Stromal cell of bone marrow (primary cell): ENCODE results near the gene UMAD1.

Experiments used
- DNase-seq: peaks from one replicate; pipeline ENCODE4 v3.0.0-alpha.2; 2012; ENCODE audit warnings: low read depth

Gene UMAD1

DNA sequence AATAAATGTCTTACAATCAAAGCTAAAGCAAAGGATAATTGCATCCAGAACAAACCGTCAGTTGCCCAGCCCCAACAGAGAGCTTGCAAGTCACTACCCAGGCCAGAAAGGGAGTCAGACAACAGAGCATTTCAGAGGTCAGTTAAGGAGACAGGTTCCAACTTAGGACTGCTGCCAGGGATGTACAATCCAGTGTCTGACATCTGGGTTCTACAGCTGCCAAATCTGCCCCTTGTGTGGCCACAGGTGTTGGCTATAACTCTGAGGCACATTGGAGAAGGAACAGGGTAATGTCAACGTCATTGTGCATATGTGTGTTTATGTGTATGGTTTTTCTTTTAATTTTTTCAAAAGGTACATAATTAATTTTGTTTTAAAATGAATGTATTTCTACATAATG, 242.8 kb downstream of the UMAD1 start:
- no peak for DNase-seq

DNA sequence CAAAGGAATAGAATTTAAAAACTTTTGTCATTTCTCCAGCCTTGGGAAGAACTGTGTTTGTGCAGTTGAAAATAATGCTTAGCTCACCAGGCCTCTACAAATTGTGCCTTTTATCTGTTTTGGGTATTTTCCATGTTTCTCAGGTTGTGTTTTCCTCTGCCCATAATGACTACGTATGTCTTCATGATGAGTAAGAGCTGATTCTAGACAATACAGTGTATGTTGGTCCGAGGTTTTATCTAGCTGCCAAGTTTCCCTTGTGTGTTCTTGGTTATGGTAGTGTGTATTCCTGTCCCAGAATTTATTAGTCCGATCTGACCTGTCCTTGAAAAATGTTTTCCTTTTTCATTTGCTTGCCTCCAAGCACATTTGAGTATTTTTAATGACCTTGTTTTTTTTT, 244.3 kb downstream of the UMAD1 start:
- peak; percentile 8 for DNase-seq

DNA sequence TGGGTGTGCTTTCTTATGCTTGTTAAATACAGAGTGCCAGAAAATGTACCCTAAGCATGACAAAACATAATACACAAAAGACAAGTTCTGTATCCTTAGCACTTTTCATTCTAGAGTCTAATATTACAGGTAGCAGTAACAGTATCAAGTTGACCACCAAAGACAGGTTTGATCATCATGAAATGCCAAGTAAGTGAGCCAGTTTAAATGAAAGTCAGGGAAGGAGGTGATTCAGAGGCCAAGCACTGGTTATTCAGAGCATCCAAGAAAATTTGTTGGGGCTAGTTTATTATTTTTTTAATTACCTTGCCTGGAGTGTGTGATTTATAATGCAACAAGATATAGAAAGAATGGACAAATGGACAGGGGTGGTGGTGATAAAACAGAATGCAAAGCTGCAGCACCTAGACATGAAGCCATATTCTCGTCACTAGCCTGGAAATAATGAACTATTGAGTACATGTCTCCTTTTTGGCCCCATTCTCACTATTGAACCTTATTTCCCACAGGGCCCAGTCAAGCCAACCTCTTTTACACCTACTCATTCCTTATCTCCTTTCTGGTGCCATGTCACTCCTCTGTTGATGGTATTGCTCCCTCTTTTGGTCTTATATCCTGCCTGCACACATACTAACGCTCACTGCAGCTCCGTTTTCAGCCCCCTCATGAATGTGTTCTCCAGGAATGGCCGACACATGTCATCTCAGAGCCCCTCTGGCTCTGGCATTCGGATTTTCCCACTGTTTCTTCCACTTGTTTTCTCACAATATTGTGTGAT, 249.4 kb downstream of the UMAD1 start:
- DNase-seq = no peak

DNA sequence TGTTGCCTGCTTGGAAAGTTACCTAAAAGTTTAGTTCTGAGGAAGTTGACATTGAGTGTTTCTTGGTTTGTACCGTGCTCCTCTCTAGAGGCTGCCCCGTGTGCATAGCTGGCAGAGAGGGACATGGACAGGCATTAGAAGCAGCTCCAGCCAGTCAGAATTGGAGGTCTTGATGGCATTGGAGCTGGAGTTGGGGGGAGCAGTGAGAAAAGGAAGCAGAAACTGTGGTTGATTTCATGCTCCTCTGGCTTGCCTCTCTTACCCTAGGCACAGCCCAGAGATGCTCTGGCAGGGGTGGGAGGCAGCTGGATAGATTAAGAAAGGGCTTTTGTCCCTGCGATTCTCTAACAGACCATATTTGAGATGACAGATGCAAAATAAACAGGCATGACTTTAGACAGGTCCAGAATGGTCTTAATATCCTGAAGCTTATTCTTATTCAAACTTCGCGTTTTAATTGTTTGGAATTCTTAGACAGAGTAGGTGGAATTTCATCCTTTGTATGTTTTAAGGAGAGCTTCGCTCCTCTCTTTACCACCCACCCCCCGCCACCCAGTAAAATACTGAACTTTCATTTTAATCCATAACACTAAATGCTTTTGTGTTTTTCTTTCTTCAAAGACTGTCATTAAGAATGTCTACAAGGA, 254.6 kb downstream of the UMAD1 start:
- no peak for DNase-seq

DNA sequence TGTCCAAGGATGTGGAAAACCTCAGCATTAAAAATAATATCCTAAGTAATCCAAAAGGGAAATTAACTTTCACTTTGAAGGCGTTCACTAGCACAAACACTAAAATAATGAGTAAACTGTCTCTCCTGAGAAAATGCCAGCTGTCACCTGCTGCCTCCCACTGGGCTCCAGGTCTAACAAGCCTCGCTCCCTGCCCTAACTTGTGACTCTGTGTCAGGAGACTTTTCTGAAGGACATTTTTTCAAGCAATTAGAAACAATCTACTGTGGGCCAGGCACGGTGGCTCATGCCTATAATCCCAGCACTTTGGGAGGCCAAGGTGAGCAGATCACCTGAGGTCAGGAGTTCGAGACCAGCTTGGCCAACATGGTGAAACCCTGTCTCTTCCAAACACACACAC, 255.2 kb downstream of the UMAD1 start:
- DNase-seq = no peak

DNA sequence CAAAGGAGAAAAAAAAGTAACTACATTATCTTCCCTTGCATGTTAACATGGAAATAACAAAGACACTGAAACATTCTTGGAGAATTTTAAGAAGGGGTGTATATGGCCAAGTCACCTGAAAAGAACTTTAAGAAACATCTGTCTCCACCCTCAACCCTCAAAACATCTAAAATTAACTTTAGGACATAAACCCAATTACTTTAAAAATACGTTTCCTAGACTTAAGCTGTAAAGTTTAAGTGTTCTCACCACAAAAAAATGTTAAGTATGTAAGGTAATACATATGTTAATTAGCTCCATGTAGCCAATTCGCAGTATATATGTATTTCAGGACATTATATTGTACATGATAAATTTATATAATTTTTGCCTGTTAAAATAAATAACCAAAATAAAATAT, 257.0 kb downstream of the UMAD1 start:
- no peak for DNase-seq

DNA sequence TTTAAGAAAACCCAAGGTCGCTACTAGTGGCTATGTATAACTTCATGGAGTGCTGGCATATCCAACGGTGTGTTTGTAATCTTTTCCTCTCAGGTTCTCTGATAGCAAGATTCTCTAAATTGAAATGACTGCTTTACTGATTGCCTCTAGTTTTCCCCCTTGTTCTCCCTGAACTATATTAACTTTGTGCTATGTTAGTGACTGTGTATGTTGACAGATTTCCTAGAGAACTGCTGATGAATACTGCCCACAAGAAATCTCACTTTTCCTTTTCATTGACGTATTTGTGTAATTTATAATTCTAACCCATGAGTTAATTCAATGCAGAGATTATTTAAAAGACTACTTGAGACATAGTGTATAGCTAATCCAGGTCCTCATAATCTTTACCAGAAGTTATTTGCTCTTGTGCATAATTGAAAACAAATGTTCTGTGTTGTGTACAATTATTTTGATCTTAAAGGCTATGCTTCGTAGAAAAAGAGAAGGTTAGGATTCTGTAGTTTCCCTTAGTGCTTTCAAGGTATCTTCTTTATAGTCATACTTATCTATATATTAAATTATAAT, 257.5 kb downstream of the UMAD1 start:
- no peak for DNase-seq

DNA sequence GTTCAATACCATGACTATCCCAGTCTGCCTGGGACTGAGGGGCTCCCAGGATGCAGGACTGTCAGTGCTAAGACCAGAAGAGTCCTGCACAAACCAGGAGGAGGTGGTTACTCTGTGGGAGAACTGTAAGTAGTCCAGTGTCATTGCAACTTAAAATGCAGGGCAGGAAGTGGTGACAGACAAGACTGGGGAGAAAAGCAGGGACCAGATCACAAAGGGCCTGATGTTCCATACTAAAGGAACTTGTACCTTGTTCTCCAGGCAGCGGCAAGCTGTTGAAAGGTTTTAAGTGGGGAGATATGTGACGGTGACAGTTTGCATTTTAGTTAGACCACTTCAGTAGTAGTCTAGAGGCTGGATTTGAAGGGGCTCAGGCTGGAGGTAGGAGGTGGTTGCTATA, 262.3 kb downstream of the UMAD1 start:
- no peak for DNase-seq

DNA sequence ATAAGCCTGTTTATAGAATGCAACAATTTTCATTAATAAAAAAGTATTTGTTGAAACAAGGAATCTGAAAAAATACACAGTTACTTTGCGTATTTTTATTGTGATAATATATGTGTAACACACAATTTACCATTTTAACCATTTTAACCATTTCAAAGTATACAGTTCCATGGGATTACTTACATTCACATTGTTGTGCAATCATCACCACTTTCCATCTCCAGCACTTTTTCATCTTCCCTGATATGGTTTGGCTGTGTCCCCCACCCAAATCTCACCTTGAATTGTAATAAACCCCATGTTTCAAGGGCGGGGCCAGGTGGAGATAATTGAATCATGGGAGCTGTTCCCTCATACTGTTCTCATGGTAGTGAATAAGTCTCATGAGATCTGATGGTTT, 266.8 kb downstream of the UMAD1 start:
- DNase-seq = no peak

DNA sequence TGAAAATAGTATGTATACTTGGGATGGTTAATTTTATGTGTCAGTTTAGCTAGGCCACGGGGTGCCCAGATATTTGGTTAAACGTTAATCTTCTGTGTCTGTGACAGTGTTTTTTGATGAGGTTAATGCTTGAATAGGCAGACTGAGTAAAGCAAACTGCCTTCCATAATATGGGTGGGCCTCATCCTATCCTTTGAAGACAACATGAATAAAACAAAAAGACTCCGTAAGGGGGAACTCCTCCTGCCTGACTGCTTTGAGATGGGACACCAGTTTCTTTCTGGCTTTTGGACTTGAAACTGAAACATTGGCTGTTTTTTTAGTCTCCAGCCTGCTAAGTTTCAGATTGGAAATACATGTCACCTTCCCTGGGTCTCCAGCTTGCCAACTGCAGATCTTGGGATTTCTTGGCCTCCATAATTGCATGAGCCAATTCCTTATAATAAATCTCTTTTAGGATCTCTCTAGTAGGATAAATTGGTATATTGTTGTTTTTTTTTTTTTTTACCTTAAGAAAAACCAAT, 268.1 kb downstream of the UMAD1 start:
- DNase-seq = no peak

DNA sequence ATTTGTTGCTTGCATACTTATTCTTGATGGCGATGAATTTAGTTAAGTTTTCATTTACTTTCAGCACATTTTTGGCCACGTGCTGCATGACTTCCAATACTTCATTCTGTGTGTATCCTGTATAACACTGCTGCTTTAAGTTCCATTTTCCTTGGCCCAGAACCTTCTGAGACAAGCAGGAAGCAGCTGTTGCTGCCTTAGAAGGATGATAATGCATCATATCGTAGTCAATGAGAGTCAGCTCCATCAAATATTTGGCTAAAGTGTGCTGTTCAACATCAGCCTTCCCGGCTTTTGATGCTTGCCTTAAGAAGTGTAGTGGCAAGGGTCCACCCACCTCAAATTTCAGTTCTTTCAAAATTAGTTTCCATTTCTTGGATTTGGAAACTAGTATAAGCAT, 268.8 kb downstream of the UMAD1 start:
- no peak for DNase-seq

DNA sequence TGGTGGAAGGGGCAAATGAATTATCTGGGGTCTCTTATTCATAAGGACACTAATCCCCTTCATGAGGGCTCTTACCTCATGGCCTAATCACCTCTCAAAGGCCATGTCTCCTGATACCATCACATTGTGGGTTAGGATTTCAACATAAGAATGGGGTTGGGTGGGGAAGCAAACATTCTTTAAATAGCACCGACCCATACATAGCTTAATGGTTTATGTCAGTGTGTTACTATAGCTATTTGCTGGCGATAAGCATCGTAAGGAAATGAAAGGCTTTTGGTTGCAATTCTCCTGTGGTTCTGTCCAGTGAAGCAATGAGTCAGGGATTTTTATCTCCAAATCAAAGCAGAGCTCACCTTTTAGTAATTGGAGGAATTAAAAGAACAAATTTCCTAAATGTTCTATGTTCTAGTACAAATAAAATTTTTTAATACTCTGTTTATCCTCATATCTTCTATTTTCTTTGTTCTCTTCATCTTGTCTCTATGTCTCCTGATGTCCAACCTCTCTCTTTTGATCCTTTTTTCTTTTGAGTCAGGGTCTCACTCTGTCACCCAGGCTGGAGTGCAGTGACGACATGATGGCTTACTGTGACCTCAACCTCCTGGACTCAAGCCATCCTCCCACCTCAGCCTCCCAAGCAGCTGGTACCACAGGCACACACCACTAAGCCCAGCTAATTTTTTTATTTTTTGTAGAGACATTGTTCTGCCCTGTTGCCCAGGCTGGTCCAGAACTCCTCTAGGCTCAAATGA, 271.0 kb downstream of the UMAD1 start:
- no peak for DNase-seq

DNA sequence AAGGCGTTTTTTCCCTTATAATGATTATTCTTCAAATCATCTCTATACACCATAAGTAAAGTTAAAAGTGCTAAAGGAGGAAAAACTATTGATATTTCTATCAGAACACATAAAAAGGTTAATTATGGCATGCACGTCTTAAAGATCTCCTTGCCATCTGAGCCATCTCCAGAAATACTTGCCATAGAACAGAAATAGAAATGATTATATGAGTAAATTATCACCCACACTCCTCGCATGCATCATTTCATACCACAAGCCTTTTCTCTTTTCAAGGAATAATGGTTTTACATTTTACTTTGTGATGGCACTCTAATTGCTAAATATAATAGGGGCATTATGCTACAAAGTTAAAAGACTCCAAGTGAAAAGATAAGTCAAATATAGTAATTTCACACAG, 272.4 kb downstream of the UMAD1 start:
- no peak for DNase-seq

DNA sequence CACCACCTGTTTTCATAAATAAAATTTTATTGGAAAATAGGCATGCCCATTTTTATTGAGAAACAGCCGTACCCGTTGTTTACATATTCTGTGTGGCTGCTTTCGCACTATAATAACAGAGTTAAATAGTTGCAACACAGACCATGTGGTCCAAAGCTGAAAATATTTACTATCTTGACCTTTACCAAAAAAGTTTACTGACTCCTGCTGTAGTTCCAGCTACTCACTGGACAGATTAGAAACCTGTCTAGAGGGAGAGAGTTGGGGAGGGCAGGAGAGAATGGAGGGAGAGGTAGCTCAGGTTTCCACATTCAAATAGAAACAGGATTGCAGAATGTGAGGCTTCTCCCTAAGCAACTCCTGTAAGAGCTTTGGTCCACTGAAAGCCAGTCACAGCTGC, 273.0 kb downstream of the UMAD1 start:
- DNase-seq = no peak

DNA sequence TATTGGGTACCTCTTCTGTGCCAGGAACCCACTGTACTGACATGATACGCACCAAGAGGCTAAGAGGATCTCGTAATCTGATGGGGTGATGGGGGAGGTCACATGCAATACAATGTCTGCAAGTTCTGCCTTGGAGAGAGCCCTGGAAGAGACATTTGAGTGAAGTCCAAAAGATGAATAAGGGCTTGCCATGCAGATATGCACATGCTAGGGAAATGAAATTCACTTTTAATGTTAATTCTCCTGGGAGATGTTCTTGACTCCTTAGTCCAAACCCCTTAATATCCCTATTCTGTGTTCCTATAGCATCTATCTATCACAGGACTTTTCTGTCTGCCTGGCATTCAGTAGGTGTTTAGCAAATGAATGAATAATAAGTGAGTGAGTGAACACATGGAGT, 274.0 kb downstream of the UMAD1 start:
- DNase-seq = no peak

DNA sequence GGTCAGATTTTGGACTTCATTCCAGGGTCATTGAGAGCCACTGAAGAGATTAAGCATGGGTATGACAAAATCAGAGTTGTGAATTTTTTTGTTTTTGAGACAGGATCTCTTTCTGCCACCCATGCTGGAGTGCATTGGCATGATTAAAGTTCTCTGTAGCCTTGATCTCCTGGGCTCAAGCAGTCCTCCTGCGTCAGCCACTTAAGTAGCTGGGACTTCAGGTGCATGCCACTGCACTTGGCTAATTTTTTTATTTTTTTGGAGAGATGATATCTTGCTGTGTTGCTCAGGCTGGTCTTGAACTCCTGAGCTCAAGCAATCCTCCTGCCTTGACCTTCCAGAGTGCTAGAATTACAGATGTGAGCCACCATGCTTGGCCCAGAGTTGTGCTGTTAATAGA, 275.5 kb downstream of the UMAD1 start:
- DNase-seq = no peak

DNA sequence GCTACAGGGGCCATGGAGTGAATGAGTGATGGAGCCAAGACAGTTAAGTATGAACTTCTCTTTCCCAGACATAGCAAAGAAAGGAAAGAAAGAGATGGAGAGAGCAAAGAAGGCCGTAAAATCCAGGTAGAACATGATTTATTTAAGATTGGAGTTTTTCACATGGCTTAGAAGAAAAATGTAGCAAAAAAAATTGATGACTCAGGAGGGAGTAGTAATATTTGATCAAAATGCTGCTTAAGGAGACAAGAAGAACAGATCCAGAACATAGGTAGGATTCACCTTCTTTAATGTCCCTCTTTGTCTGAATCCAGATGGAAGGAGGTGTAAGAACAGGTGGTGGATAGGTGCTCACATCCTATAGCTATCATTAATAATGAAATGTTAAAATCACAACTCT, 277.0 kb downstream of the UMAD1 start:
- no peak for DNase-seq

DNA sequence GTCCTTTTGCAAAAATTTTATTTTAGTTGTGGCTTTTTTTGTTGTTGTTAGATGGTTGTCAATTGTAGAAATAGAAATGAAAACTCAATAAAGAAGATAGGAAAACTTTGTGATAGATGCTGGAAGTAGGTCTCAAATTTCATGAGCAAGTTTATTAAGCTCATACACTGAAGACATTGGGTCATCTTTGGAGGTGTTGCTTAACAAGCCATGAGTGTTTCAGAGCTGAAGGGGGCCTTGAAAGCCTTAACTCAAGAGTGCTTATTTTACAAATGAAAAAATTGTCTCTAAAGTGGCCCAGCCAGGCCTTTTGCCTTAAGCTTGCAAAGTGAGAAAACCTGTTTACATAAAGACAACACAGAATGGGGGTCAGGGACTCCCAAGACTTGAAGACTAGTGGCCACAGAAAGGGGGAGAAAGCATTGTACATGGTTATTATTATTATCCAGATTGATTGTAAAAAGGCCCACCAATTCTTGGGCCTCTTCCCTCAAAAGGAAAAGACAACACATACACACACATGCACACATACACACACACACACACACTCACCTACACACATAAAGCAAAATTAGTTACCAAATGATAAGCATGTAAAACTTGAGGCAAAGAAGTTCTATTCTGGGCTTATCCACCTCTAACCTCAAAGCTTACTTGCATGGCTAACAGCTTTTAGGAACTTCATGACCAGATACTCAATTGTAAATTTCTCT, 278.3 kb downstream of the UMAD1 start:
- no peak for DNase-seq

DNA sequence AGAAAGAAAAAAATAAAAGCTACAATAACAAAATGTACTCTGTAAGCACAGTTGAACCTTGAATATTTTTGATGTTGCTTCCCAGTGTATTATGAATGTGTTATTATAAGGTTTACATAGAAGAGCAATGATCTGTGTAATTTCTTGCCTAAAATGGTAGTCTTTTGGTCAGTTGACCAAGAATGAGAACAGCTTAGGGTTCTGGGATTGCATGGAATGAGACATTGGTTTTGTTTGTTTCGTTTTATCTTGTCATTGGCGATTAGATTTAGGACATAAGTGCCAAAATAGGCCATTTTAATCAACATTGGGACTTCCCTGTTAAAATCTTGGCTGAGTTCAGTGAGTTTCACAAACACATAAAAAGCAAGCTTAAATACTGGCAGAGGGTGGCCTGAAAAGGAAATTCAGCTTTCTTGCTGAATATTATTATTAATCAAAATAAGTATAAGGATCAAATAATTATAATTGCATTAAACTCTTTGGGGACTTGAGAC, 278.9 kb downstream of the UMAD1 start:
- DNase-seq = no peak

DNA sequence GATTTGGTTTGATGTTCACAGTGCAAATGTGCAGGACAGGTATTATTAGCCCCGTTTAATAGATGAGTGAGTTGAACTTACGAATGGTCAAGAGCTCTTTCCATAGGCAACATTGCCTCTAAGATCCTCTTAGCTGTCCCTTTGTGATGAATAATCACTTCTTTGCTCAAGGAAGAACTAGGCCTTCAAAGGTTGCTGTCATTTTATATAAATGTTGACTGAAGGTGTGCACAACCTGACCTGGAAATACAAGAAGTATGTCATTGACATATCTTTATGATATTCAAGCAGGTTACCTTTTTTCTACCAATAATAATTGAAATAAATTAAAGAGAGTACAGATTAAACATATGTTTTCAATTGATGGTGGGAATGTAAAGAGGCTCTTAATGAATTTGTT, 279.5 kb downstream of the UMAD1 start:
- DNase-seq = no peak

DNA sequence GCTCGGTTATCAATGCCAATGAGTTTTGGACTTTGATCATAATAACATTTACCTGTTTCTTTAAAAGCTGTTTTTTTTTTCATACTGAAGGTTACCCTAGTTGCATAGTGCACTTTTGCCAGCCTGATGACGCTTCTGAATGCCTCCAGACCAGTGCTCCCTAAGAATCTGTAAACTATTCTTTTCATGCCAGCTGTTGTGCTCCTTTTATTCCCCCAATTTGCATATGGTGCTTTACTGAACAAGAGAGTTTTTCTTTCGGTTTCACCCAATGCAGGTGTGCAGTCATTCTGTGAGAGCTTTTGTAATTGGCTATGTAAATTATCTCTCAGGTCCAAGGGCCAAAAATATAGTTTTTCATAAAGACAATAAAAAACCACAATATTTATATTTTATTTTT, 279.9 kb downstream of the UMAD1 start:
- no peak for DNase-seq

DNA sequence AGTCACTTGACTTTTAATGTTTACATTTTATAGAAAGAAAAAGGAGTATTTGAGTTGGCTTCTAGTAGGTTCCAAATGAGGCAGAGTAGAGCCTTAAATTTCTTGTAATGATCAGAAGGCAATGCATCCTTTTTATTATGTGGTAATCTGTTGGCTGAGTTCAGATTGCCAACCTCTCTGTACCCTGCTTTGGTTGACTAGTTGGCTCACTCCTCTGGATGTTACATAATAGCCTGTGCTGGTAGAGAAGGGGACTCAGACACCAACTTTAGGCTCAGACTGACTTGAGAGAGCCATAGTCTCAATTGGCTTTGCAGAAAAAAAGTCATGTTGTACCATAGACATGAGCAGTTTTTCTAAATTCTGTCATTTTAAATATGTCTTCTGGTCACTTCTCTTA, 281.3 kb downstream of the UMAD1 start:
- no peak for DNase-seq
